Activated T-cell treated with anti-CD3 and anti-CD28 coated beads, Interleukin-2, amount 50 U/mL, for 72 hours (primary cell): ENCODE data around the gene P3H1. TPM values are rescaled to one million over a fixed set of nuclear protein-coding genes. Genes with fewer than 3 reads are reported as not detected.

Source experiments
- ATAC-seq, 2 donors: fragments of 150-1000 bp; cut with Tn5 transposase; replicated peaks in 1 of 2; 2 replicates each; pipeline ENCODE4 v1.10.0; 2021; ENCODE audit warnings: moderate library complexity in 2 of 2, mild to moderate bottlenecking in 1 of 2
- DNase-seq, 2 donors: peaks; one replicate each; pipeline ENCODE4 v3.0.0; 2021 to 2022; ENCODE audit warnings: mixed read lengths in 1 of 2
- H3K27ac Mint-ChIP-seq: one replicate; pipeline ENCODE4 v1.8.0; 2022; ENCODE audit warnings: mild to moderate bottlenecking, moderate library complexity, mixed read lengths
- H3K27me3 Mint-ChIP-seq: one replicate; pipeline ENCODE4 v1.8.0; 2022; ENCODE audit warnings: low read depth, mixed read lengths
- H3K36me3 Mint-ChIP-seq, 2 donors: one replicate each; pipeline ENCODE4 v1.8.0; 2022; ENCODE audit warnings: mixed read lengths in 2 of 2, mild to moderate bottlenecking in 1 of 2; ENCODE audit not compliant: insufficient read depth in 2 of 2
- H3K4me1 Mint-ChIP-seq: one replicate; pipeline ENCODE4 v1.8.0; 2022; ENCODE audit warnings: low read depth, mixed read lengths
- H3K4me3 Mint-ChIP-seq, 2 donors: one replicate each; pipeline ENCODE4 v1.8.0; 2022; ENCODE audit warnings: mild to moderate bottlenecking in 2 of 2, mixed read lengths in 2 of 2, moderate library complexity in 2 of 2
- H3K9me3 Mint-ChIP-seq, 2 donors: one replicate each; pipeline ENCODE4 v1.8.0; 2022; ENCODE audit warnings: mixed read lengths in 2 of 2
- total RNA-seq, 2 donors: library from RNA; stranded (reverse); gene quantifications; one replicate each; pipeline ENCODE4 v1.2.3, GENCODE V29; 2022

P3H1 gene
- total RNA-seq, 2 donors from 2014 or later = 32.6 to 36.0 TPM

DNA sequence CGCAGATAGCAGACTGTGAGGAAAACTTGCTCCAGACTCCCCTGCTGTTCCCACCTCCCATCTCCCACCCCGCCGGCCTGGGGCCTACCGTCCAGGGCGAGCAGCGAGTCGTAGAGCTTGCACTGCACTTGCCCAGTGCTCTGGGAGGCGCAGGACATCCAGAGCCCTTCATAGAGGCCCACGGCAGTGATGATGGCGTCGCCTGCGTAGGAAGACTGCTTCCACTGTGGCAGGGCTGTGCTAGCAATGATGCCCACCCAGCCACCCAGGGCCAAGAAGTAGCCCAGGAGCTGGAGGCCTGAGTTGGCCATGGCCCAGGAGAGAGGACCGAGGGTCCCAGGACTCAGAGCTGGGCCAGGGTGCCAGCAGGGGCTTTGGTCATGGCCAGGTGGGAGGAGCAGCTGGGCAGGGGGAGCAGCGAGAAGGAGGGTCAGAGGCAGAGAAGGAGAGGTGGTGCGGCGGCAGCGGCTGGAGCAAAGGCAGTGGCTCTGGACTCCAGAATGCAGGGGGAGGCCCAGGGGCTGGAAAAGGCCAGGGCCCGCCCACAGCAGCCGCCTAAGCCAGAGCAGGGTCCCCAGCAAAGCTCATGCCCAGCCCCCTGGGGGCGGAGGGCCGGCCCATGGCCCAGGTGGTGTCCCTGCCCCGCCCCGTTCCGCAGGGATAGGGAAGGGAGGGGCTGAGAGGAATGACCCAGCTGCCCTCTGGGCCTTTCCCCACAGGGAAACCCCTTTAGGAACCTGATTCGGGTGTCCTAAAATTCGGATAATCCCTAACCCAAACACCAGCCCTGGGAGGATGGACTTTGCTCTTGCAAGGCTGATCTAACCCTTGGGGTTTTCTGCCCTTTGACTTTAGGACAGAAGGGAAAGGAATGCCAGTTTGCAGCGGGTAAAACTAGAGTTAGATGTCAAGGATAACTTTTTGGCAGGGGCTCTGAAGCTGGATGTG is 26.8 kb downstream of the P3H1 start, which contains the start of gene CLDN19:
Gene CLDN19 (minus strand): TSS at position 484 of the 948 bp plus-strand sequence. CDS start 173 bp downstream, at position 311.
- Mint-ChIP-seq H3K36me3 (no peaks in the 10 kb centered on the region), H3K4me1 (peaks cover 11% of the 10 kb centered on the region), H3K27ac (no peak within 1 kb of the TSS), H3K9me3 (no peaks in the 10 kb centered on the region), H3K4me3 (no peak within 1 kb of the TSS), H3K27me3 (no peaks in the 10 kb centered on the region)
- no peak for ATAC-seq
- no peak for DNase-seq

GRCh38 chr1:42738678-42739226 is 28.1 kb downstream of the P3H1 start:
- Mint-ChIP-seq H3K4me1 (peaks cover 11% of the 10 kb centered on the region), H3K27me3 (no peaks in the 10 kb centered on the region), H3K36me3 (no peaks in the 10 kb centered on the region), H3K9me3 (no peaks in the 10 kb centered on the region), H3K4me3 (no peak overlapping the region), H3K27ac (no peak overlapping the region)
- no peak for DNase-seq
- no peak for ATAC-seq

DNA sequence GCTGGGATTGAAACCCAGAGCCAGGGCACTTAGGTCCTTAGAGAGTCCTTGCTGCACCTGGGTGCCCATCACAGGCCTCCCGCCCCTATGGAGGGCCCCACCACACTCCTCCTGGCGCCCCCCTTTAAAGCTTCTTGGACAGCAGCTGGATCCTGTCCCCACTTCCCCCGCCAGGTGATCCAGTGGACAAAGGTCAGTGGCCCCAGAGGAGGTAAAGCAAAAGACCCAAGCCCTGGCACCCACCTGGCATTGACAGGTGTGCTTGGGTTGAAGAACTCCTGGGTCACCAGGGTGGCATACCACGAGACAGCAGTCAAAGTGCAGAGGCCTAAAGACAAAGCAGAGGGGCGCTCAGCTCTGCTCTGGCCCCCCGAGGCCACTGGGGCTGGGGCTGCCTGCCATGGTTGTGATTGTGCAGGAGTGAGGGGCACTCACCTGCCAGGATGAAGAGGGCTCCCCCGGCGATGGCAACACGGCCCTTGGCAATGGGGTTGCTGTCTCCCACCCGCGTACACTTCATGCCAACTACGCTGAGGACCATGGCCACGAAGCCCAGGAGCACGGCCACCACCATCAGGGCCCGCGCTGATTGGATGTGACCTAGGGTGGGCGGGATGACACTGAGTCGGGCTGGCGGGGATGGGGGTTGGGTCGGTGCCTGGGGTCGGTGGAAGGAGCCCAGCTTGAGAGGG is 28.7 kb downstream of the P3H1 start:
- Mint-ChIP-seq H3K9me3 (no peaks in the 10 kb centered on the region), H3K27ac (no peak overlapping the region), H3K36me3 (no peaks in the 10 kb centered on the region), H3K4me1 (peaks cover 11% of the 10 kb centered on the region), H3K27me3 (no peaks in the 10 kb centered on the region), H3K4me3 (no peak overlapping the region)
- DNase-seq = no peak
- no peak for ATAC-seq

GRCh38 chr1:42737257-42737656 is 29.6 kb downstream of the P3H1 start:
- Mint-ChIP-seq H3K36me3 (no peaks in the 10 kb centered on the region), H3K4me1 (peaks cover 11% of the 10 kb centered on the region), H3K9me3 (no peaks in the 10 kb centered on the region), H3K4me3 (no peak overlapping the region), H3K27ac (no peak overlapping the region), H3K27me3 (no peaks in the 10 kb centered on the region)
- DNase-seq (no peak), ATAC-seq (no peak)

DNA sequence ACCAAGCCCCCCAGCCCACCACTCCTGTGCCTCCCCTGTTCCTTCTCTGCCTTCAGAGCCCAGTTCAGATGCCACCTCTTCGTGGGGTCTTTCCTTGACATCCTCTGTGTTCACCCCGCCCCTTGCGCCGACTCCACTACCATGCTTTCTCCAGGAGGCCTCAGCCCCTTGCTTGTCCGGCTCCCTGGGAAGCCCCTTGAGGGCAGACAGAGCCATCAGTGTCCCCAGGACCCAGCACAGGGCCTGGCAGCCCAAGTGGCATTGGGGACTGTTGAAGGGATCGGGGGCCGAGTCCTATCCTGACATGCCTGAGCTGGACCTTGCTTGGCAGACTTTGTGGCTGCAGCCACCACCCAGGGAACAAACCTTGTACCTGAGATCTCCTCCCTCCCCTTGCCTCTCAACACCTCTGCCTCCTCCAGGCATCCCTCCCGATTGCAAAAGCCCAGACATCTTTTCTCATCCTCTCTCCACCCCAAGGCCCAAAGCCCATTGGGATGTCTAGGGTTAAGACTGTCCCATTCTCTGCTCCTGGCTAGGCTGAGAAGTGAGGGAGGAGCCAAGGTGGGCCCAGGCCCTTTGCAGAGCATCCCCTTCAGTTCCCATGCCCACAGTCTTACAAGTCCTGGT is 30.1 kb downstream of the P3H1 start:
- H3K4me3 Mint-ChIP-seq = no peak overlapping the region
- H3K27me3 Mint-ChIP-seq = no peaks in the 10 kb centered on the region
- H3K27ac Mint-ChIP-seq = no peak overlapping the region
- H3K4me1 Mint-ChIP-seq = peaks cover 11% of the 10 kb centered on the region
- ATAC-seq (no peak), DNase-seq (no peak)
- H3K36me3 Mint-ChIP-seq = no peaks in the 10 kb centered on the region
- no peaks in the 10 kb centered on the region for H3K9me3 Mint-ChIP-seq

DNA sequence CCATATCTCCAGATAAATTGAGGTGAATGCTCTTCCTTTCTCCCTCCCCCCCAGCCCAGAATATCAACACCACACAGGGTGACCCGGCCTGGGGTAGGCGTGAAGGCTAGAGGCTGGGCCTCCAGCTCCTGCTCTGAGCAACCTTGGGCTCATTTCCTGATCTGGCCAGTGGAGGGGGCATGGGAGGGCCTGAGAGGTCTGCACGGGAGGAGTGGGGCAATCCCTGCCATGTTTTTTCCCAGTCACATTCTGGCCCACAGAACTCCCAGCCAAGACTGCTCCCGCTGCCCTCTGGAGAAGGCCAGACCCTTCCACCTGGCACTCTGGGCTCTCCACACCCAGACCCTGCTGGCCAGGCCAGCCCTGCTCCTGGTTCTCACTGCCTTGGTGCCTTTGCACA is 30.7 kb downstream of the P3H1 start:
- H3K4me3 Mint-ChIP-seq = no peak overlapping the region
- H3K4me1 Mint-ChIP-seq = peaks cover 11% of the 10 kb centered on the region
- ATAC-seq = no peak
- H3K9me3 Mint-ChIP-seq = no peaks in the 10 kb centered on the region
- no peak overlapping the region for H3K27ac Mint-ChIP-seq
- no peak for DNase-seq
- H3K27me3 Mint-ChIP-seq = no peaks in the 10 kb centered on the region
- H3K36me3 Mint-ChIP-seq = no peaks in the 10 kb centered on the region

- H3K27ac Mint-ChIP-seq = no peak overlapping the region
- no peaks in the 10 kb centered on the region for H3K36me3 Mint-ChIP-seq
- DNase-seq = no peak
- no peaks in the 10 kb centered on the region for H3K27me3 Mint-ChIP-seq
- no peaks in the 10 kb centered on the region for H3K9me3 Mint-ChIP-seq
- ATAC-seq = no peak
- no peak overlapping the region for H3K4me3 Mint-ChIP-seq
- peaks cover 16% of the 10 kb centered on the region for H3K4me1 Mint-ChIP-seq
Observed at GRCh38 chr1:42735477-42736105, 31.2 kb downstream of the P3H1 start.

DNA sequence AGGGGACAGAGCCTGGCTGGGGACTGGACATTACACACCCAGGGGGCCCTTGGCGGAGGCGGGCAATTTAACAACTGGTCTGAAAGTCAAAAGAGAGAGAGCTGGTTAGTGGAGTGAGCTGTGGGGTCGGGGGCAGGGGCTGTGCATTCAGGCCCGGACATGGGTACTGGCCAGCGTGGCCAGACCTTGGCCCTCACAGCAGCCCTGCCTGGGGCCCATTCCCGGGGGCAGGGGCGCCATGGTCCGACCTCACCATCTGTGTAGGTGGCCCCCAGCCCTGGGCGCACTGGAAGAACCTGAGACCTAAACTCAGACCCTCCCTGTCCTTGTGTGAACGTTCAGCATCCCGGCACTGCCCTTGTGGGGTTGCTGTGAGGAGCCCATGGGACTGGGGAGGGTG is 31.8 kb downstream of the P3H1 start:
- Mint-ChIP-seq H3K27me3 (no peaks in the 10 kb centered on the region), H3K4me3 (no peak overlapping the region), H3K36me3 (no peaks in the 10 kb centered on the region), H3K9me3 (no peaks in the 10 kb centered on the region), H3K4me1 (peaks cover 16% of the 10 kb centered on the region), H3K27ac (no peak overlapping the region)
- ATAC-seq (no peak), DNase-seq (no peak)

GRCh38 chr1:42734201-42735035 is 32.4 kb downstream of the P3H1 start:
- DNase-seq (no peak), ATAC-seq (no peak)
- Mint-ChIP-seq H3K27me3 (no peaks in the 10 kb centered on the region), H3K36me3 (no peaks in the 10 kb centered on the region), H3K27ac (no peak overlapping the region), H3K4me3 (no peak overlapping the region), H3K9me3 (no peaks in the 10 kb centered on the region), H3K4me1 (peaks cover 16% of the 10 kb centered on the region)

- H3K4me1 Mint-ChIP-seq = peaks cover 16% of the 10 kb centered on the region
- ATAC-seq = no peak
- no peaks in the 10 kb centered on the region for H3K27me3 Mint-ChIP-seq
Observed at GRCh38 chr1:42733415-42734200, 33.2 kb downstream of the P3H1 start.

GRCh38 chr1:42732126-42732680 is 34.6 kb downstream of the P3H1 start:
- Mint-ChIP-seq H3K27me3 (no peaks in the 10 kb centered on the region), H3K4me1 (peaks cover 12% of the 10 kb centered on the region), H3K4me3 (no peak overlapping the region), H3K36me3 (no peaks in the 10 kb centered on the region), H3K27ac (no peak overlapping the region), H3K9me3 (no peaks in the 10 kb centered on the region)
- DNase-seq = no peak
- no peak for ATAC-seq

More at GRCh38 chr1:42733415-42734200, 33.2 kb downstream of the P3H1 start:
- no peaks in the 10 kb centered on the region for H3K9me3 Mint-ChIP-seq
- H3K27ac Mint-ChIP-seq = no peak overlapping the region
- DNase-seq = no peak
- H3K36me3 Mint-ChIP-seq = no peaks in the 10 kb centered on the region
- no peak overlapping the region for H3K4me3 Mint-ChIP-seq
